A549 treated with RU486 at 1 μM for 4 hours (cell line): Measurements from ENCODE around the gene CT47C1. TPM values are rescaled to one million over a fixed set of nuclear protein-coding genes. Genes with fewer than 3 reads are reported as not detected.

ENCODE experiments used
- total RNA-seq: library from RNA; stranded (reverse); fragments of 200-300 nt; extraction: Qiagen RNA extraction; gene quantifications from 5 replicates; pipeline ENCODE4 v1.2.3, GENCODE V29; 2022; ENCODE audit warnings: low read depth

CT47C1 gene
- not detected in 5 replicates for total RNA-seq

GRCh38 chrX:119072744-119073143, at the start of gene CT47C1:
CT47C1 (plus strand) TSS chrX:119072993; CDS start chrX:119073226, 233 bp downstream.

Other genes with a start within 250 kb of the CT47C1 start
- 0.06 to 0.19 TPM (median 0.11 TPM) in 5 replicates for gene ZCCHC12, start 249.2 kb upstream of the CT47C1 start, total RNA-seq
- gene LONRF3, start 98.4 kb upstream of the CT47C1 start, total RNA-seq = 3.5 to 4.3 TPM (median 3.9 TPM) in 5 replicates
- gene KIAA1210, start 54.8 kb downstream of the CT47C1 start, total RNA-seq = not detected in 5 replicates
- gene PGRMC1, start 163.3 kb downstream of the CT47C1 start, total RNA-seq = 105 to 167 TPM (median 164 TPM) in 5 replicates